ENCODE measurements around the gene OGFOD3.
"Not testable (repeated sequence)": the region's sequence is repeated elsewhere in the genome, so short reads cannot be mapped to it uniquely, and the experiment has no call there.

Gene OGFOD3

DNA sequence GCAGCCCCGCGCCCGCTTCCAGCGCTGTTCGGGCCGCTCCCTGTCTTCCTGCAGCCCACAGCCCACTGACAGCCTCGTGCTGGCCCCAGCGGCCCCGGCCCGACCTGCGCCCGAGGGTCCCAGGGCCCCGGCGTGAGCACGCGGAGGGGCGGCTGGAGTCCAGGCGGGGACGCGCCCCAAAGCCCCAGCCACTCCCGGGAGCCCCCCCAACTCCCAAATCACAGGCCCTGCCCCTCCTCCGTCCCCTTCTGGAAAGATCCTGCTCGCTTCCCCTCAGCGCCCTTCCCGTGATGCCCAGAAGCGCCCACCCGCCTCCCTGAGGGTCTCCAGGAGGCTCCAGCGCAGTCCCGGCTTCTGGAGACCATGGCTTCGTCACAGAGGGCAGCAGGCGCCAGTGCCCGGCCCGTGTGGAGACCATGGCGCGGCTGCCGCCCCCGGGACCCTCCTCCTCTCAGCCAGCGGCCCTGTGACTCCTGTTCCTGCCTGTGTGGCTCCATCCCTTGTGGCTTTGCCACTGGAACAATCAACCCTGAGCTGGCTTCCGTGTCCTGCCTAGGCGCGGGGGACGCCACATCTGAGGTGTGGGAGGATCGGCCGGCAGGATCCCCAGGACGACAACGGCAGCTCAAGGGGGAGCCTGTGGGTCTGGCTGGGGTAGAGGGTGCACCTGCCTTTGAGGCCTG lies 42.9 kb downstream of the OGFOD3 start:
- H3K4me3 ChIP-seq (replicated peaks; ENCODE audit: low read depth, low read length) = no peak overlapping the region
- TF ChIP-seq, protein P1, sequence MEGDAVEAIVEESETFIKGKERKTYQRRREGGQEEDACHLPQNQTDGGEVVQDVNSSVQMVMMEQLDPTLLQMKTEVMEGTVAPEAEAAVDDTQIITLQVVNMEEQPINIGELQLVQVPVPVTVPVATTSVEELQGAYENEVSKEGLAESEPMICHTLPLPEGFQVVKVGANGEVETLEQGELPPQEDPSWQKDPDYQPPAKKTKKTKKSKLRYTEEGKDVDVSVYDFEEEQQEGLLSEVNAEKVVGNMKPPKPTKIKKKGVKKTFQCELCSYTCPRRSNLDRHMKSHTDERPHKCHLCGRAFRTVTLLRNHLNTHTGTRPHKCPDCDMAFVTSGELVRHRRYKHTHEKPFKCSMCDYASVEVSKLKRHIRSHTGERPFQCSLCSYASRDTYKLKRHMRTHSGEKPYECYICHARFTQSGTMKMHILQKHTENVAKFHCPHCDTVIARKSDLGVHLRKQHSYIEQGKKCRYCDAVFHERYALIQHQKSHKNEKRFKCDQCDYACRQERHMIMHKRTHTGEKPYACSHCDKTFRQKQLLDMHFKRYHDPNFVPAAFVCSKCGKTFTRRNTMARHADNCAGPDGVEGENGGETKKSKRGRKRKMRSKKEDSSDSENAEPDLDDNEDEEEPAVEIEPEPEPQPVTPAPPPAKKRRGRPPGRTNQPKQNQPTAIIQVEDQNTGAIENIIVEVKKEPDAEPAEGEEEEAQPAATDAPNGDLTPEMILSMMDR (IDR thresholded peaks at IDR 0.05; ENCODE audit: low read length, missing control alignments) = no peak
- no peak for DNase-seq (ENCODE audit: low read depth)

- TF ChIP-seq, protein P1 (IDR thresholded peaks at IDR 0.05; ENCODE audit: low read length, missing control alignments) = no peak
- no peak overlapping the region for H3K4me3 ChIP-seq (replicated peaks; ENCODE audit: low read depth, low read length)
- no peak for DNase-seq (ENCODE audit: low read depth)
These were observed 43.6 kb downstream of the OGFOD3 start for GRCh38 chr17:82374626-82375331.

GRCh38 chr17:82373731-82374625 lies 44.4 kb downstream of the OGFOD3 start:
- H3K4me3 ChIP-seq (replicated peaks; ENCODE audit: low read depth, low read length) = no peak overlapping the region
- TF ChIP-seq, protein P1 (IDR thresholded peaks at IDR 0.05; ENCODE audit: low read length, missing control alignments) = no peak
- DNase-seq (ENCODE audit: low read depth) = no peak

DNA sequence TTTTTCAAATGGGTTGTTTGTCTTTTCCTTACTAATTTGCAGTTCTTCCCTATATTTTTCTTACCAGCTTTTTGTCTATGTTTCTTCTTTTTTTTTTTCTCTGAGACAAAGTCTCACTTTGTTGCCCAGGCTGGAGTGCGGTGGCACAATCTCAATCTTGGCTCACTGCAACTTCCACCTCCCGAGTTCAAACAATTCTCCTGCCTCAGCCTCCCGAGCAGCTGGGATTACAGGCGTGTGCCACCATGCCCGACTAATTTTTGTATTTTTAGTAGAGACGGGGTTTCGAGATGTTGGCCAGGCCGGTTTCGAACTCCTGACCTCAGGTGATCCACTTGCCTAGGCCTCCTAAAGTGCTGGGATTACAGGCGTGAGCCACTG lies 45.3 kb downstream of the OGFOD3 start:
- DNase-seq (ENCODE audit: low read depth); H3K4me3 ChIP-seq (replicated peaks; ENCODE audit: low read depth, low read length): not testable (repeated sequence)

- H3K4me3 ChIP-seq (replicated peaks; ENCODE audit: low read depth, low read length) = no peak overlapping the region
- TF ChIP-seq, protein P1 (IDR thresholded peaks at IDR 0.05; ENCODE audit: low read length, missing control alignments) = no peak
These were observed 45.9 kb downstream of the OGFOD3 start for GRCh38 chr17:82372249-82373071.

DNA sequence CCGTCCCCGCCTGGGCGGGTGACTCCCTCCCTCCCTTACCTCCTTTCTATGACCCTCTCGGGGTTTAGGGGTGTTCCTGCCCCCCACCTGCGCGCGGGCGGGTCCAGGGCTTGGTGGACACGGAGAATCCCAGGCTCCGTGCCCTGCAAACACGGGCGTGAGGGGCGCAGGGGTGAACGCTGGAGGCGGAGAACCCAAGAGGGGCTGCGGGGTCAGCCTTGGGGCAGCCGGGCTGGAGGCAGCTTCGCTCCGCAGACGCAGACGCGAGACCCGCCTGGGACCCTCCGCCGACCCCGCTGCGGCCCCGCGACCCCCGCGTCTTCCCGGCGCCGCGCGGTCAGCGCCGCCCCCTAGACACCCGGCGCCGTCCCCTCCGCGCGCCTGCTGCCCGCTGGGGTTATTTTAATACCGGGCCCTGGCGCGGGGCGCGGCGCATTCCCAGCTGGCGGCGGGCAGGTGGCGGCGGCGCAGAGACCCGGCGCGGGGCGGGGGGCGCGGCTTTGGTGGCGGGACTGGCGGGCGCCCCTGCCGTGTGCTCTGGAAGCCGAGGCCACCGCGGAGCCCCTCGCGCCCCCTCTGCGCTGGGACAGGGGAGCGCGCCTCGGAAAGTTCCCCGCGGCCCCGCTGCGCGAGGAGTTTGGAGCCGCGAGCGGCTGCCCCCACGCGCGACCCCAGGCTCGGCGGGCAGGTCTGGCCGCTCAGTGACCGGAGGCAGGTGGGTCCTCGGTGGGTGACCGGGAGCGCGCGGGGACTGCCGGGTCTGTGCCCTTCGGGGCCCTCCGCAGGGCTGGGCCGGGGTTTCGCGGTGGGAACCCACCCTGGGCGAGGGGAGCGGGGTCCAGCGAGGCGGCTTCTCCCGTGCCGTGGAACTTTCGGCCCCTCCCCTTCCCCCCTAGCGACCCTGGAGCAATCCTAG lies 46.8 kb downstream of the OGFOD3 start, which contains the start of gene UTS2R:
TSS of gene UTS2R (plus strand) at position 433 of the 916 bp plus-strand sequence. CDS start 2,560 bp downstream, outside the sequence.
- DNase-seq (ENCODE audit: low read depth) = no peak
- H3K4me3 ChIP-seq (replicated peaks; ENCODE audit: low read depth, low read length) = peak within 1 kb of the TSS; percentile 30
- TF ChIP-seq, protein P1 (IDR thresholded peaks at IDR 0.05; ENCODE audit: low read length, missing control alignments) = no peak

More at GRCh38 chr17:82372249-82373071, 45.9 kb downstream of the OGFOD3 start:
- no peak for DNase-seq (ENCODE audit: low read depth)
